Adrenal gland (tissue), 12 donors: ENCODE data around the gene VRK3. TPM values are rescaled to one million over a fixed set of nuclear protein-coding genes. Genes with fewer than 3 reads are reported as not detected.

Source experiments
- DNase-seq, 7 donors: peaks; one replicate each; pipeline ENCODE4 v3.0.0-alpha.2; 2019 to 2020
- H3K27ac ChIP-seq, 5 donors: fragments of 200-600 bp; sonication (generic) in 4 of 5; 1 replicate in 3 of 5; 2 replicates in 2 of 5; pipeline versions ENCODE4 v1.5.1 to v1.8.0; 2016 to 2020; ENCODE audit warnings: mild to moderate bottlenecking in 1 of 5
- H3K27me3 ChIP-seq: fragments of 200-600 bp; 2 replicates; pipeline ENCODE4 v1.8.0; 2021
- H3K36me3 ChIP-seq, 2 donors: fragments of 200-600 bp; replicated peaks in 1 of 2; 1 replicate in 1 of 2; 2 replicates in 1 of 2; pipeline versions ENCODE4 v1.5.1 to v1.8.0; 2018 to 2022
- H3K4me1 ChIP-seq, 2 donors: fragments of 200-600 bp; replicated peaks in 1 of 2; 1 replicate in 1 of 2; 2 replicates in 1 of 2; pipeline versions ENCODE4 v1.5.1 to v1.8.0; 2018 to 2021
- H3K4me3 ChIP-seq, 4 donors: fragments of 200-600 bp; sonication (generic) in 3 of 4; one replicate each; pipeline ENCODE4 v1.5.1; 2016 to 2018
- H3K9me3 ChIP-seq, 3 donors: fragments of 200-600 bp; sonication (generic) in 1 of 3; replicated peaks in 1 of 3; 1 replicate in 2 of 3; 2 replicates in 1 of 3; pipeline versions ENCODE4 v1.5.1 to v1.8.0; 2016 to 2021
- POLR2A ChIP-seq, 2 donors: fragments of 450-650 bp; IDR thresholded peaks; one replicate each; pipeline ENCODE4 v1.6.1; 2017; ENCODE audit warnings: antibody characterized with exemption in 2 of 2, mild to moderate bottlenecking in 2 of 2, moderate library complexity in 1 of 2
- WGBS, 4 donors: extraction: QIAGEN DNeasy Blood & Tissue Kit in 2 of 4; methylation state at CpG; one replicate each; pipeline versions ENCODE4 v1.1.5 to v1.1.7; 2013 to 2017; 5-methylcytosine and 5-hydroxymethylcytosine counted together
- intact Hi-C, 2 donors: fragments of 100-400 bp; cut with DNase I; formaldehyde crosslinking; loops; one replicate each; pipeline versions ENCODE4 v1.14.1 to v1.15.0; 2022 to 2023
- polyA plus RNA-seq, 3 donors: library from polyadenylated mRNA; stranded (reverse); fragments of 200-250 nt in 2 of 3; fragments of 350-450 nt in 1 of 3; fragmentation: Illumina TruSeq in 1 of 3; extraction: RNeasy Lipid Tissue Mini Kit (QIAGEN cat#74804) in 1 of 3; gene quantifications; one replicate each; pipeline ENCODE4 v1.2.3, GENCODE V29; 2013 to 2014
- total RNA-seq, 9 donors: library from RNA; depleted of rRNA in 4 of 9; stranded (reverse); fragments of >200 nt in 4 of 9; fragments of 120-200 nt in 1 of 9; fragmentation: NEBNext Ultra II Directional in 1 of 9; extraction: Animal tissue kit (Norgen Biotek cat#: 25700) in 1 of 9; gene quantifications; one replicate each; pipeline versions ENCODE4 v1.1.0 to v1.2.4, GENCODE V29; 2013 to 2023
- TF ChIP-seq, protein P1 (sequence below), 6 experiments: fragments of 450-650 bp in 4 of 6; fragments of 200-600 bp in 2 of 6; sonication (generic) in 1 of 6; IDR thresholded peaks; 1 replicate in 5 of 6; 2 replicates in 1 of 6; pipeline versions ENCODE4 v1.5.1 to v1.8.0; 2016 to 2021; ENCODE audit warnings: antibody characterized with exemption in 6 of 6, mild to moderate bottlenecking in 2 of 6, moderate library complexity in 1 of 6
- donor health status: healthy with polysubstance abuse.
- donor health status: Bipolar disorder and iron deficiency.
- donor health status: DM: yes; HTN: yes; CAD: no.
- donor health status: DM: no; HTN: no; CAD: no.
- donor health status: DM: no; HTN: no; CAD: no.
- donor health status: DM: yes; HTN: yes; CAD: no.

The VRK3 gene
- total and polyA plus RNA-seq, 12 donors, result 12.1 to 60.3 (median 45.4) TPM

DNA sequence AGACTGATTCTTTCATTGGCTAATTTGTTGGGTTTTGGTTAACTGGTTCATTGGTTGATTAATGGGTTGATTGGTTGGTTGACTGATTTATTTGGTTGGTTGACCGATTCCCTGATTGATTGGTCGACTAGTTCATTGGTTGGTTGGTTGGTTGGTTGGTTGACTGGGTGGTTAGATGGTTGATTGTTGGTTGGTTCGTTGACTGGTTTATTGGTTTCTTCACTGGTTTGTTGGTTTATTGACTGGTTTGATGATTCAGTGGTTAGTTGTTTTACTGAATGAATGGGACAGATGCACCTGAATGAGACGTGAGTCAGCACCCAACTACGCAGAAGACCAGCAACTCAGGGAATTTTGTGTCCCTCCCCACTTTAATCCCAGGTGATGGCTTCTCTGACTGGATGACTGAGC, 93.1 kb downstream of the VRK3 start:
- intact Hi-C loops, result no loop called here
- H3K27ac ChIP-seq, result no peak overlapping the region
- H3K9me3 ChIP-seq, result no peaks in the 10 kb centered on the region
- H3K36me3 ChIP-seq, result peaks cover 0 to 5% of the 10 kb centered on the region in 2 donors
- DNase-seq, result no peak
- TF ChIP-seq, protein P1, sequence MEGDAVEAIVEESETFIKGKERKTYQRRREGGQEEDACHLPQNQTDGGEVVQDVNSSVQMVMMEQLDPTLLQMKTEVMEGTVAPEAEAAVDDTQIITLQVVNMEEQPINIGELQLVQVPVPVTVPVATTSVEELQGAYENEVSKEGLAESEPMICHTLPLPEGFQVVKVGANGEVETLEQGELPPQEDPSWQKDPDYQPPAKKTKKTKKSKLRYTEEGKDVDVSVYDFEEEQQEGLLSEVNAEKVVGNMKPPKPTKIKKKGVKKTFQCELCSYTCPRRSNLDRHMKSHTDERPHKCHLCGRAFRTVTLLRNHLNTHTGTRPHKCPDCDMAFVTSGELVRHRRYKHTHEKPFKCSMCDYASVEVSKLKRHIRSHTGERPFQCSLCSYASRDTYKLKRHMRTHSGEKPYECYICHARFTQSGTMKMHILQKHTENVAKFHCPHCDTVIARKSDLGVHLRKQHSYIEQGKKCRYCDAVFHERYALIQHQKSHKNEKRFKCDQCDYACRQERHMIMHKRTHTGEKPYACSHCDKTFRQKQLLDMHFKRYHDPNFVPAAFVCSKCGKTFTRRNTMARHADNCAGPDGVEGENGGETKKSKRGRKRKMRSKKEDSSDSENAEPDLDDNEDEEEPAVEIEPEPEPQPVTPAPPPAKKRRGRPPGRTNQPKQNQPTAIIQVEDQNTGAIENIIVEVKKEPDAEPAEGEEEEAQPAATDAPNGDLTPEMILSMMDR (IDR thresholded peaks at IDR 0.05), result no peak
- TF ChIP-seq POLR2A (IDR thresholded peaks at IDR 0.05), result no peak
- no peak overlapping the region for H3K4me3 ChIP-seq
- no peaks in the 10 kb centered on the region for H3K27me3 ChIP-seq
- H3K4me1 ChIP-seq, result peaks cover 16 to 20% of the 10 kb centered on the region in 2 donors
- 95 to 96% (median 96%) methylated on average over 5 of the region's 5 CpGs for WGBS, 4 donors

DNA sequence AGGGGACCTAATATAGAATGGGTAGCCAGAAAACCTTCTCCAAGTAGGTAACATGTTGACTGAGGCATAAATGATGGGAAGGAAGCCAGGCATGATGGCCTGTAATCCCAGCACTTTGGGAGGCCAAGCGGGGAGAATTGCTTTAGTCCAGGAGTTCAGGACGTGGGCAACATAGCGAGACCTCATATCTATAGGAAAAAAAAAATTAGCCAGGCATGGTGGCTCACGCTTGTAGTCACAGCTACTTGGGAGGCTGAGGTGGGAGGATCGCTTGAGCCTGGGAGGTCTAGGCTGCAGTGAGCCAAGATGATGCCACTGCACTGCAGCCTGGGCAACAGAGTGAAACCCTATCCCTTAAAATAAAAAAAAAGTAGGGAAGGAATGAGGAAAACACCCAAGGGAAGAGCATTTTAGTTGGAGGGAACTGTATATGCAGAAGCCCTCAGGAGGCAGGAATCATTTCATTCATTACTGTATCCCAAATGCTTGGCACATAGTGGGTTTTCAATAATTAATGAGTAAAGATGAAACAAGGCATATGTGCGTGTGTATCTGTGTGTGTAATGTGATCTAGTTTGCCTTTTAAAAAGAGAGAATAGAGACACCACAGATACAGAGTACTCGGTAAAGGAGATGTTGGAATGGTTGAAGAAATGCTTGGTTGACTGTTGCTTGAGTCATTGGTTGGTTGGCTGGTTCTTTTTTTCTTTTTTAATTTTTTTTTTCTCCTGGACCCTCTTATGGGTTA, 93.7 kb downstream of the VRK3 start:
- 94 to 96% (median 96%) methylated on average over 7 of the region's 7 CpGs for WGBS, 4 donors
- Histone ChIP-seq H3K27me3 (no peaks in the 10 kb centered on the region), H3K4me3 (no peak overlapping the region), H3K36me3 (peaks cover 0 to 11% of the 10 kb centered on the region in 2 donors), H3K27ac (peak overlapping the region in 1 of 5 donors; percentile 95), H3K4me1 (peaks cover 16 to 22% of the 10 kb centered on the region in 2 donors), H3K9me3 (no peaks in the 10 kb centered on the region)
- no peak for DNase-seq
- intact Hi-C loops, result no loop called here
- TF ChIP-seq, protein P1 (IDR thresholded peaks at IDR 0.05), result no peak
- TF ChIP-seq POLR2A (IDR thresholded peaks at IDR 0.05), result no peak

DNA sequence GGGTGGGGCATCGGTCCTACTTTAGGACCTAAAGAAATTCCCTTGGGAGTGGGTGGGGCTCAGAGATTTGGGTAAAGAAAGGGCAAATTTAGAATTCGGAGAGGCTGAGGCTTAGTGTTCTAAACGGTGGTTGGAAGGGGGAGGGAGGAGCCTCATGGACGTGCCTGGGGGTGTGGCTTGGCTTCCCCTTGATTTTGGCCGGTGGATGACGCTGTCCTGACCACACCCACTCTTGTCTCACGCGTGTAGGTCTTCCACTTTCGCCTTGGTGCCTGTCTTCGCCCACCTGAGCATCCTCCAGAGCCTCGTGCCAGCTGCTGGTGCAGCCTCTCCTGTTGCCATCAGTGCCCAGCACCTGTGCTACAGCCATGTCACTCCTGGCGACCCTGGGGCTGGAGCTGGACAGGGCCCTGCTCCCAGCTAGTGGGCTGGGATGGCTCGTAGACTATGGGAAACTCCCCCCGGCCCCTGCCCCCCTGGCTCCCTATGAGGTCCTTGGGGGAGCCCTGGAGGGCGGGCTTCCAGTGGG, 94.6 kb downstream of the VRK3 start:
- H3K4me1 ChIP-seq, result peaks cover 16 to 24% of the 10 kb centered on the region in 2 donors
- intact Hi-C loops, result no loop called here
- WGBS, 4 donors, result 14 to 49% (median 44%) methylated on average over 8 to 15 of the region's 15 CpGs
- DNase-seq, result peak; percentile 69 to 84 (median 76)
- TF ChIP-seq POLR2A (IDR thresholded peaks at IDR 0.05), result peak in 1 of 2 donors; percentile 6
- TF ChIP-seq, protein P1 (IDR thresholded peaks at IDR 0.05), result no peak
- peak overlapping the region in 1 of 4 donors; percentile 86 for H3K4me3 ChIP-seq
- no peaks in the 10 kb centered on the region for H3K27me3 ChIP-seq
- peaks cover 0 to 12% of the 10 kb centered on the region in 2 donors for H3K36me3 ChIP-seq
- peak overlapping the region; percentile 79 to 97 (median 96) for H3K27ac ChIP-seq
- H3K9me3 ChIP-seq, result no peaks in the 10 kb centered on the region

DNA sequence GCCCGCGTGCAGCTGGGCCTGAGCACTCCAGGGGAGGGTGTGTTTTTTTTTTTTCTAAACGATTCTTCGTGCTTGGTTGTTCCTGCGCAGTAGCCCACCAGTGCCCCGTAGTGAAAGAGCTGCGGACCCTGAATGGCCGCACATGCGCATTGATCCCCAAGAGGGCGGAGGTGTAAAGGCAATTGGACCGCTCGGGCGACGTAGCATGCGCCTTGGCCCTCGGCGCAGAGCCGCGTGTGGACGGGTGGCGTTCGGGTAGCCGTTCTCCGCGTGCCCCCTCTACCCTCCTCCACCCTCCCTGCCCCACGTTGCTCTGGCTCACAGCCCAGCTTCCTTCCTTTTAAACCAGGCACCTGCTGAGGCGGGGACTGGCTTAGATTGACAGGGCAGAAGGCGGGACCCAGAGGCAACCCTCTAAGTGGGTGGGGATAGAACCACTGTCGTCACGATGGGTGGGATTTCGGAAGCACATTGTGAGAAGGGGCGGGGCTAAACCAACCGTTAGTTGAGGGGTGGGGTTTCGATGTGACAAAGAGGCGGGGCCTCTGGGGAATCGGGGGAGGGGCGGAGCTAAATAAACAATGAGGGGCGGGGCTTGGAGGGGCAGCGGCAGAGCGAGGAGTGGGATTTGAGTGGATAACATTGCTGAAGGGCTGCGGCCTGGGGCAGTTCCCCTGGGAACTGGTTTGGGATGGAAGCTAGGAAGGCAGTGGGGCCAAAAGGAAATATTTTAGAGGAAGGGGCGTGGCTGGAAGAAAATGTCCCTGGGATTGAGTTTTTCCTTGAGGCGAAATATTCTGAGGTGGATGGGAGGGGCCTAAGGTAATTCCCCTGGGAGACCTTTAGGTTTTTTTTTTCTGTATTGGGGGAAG, 95.3 kb downstream of the VRK3 start:
- DNase-seq, result peak; percentile 96 to 98 (median 98)
- intact Hi-C loops, result no loop called here
- peaks cover 16 to 24% of the 10 kb centered on the region in 2 donors for H3K4me1 ChIP-seq
- H3K27me3 ChIP-seq, result no peaks in the 10 kb centered on the region
- H3K36me3 ChIP-seq, result peaks cover 0 to 12% of the 10 kb centered on the region in 2 donors
- H3K9me3 ChIP-seq, result no peaks in the 10 kb centered on the region
- 2 to 6% (median 2%) methylated on average over 15 to 43 of the region's 43 CpGs for WGBS, 4 donors
- H3K4me3 ChIP-seq, result peak overlapping the region; percentile 86 to 98 (median 96)
- H3K27ac ChIP-seq, result peak overlapping the region; percentile 95 to 98 (median 96)
- TF ChIP-seq, protein P1 (IDR thresholded peaks at IDR 0.05), result peak in 4 of 6 experiments; percentile 14 to 46 (median 38)
- TF ChIP-seq POLR2A (IDR thresholded peaks at IDR 0.05), result peak; percentile 79 to 82
